H54 (cell line): ENCODE data around the gene VSTM2L.

Source experiments
- DNase-seq: peaks from one replicate; pipeline ENCODE4 v3.0.0; 2011; ENCODE audit warnings: low spot score, mixed read lengths; ENCODE audit not compliant: insufficient read length
- FAIRE-seq: peaks from 3 replicates; lab custom pipeline; 2011; peaks lifted over from hg19 to GRCh38; lab: Jason Lieb, UNC
- POLR2A ChIP-seq: IDR thresholded peaks from 2 replicates; pipeline ENCODE4 v1.6.1; 2011; ENCODE audit warnings: low read depth, mild to moderate bottlenecking, low read length

Gene VSTM2L

GRCh38 chr20:37977786-37978185, 74.9 kb downstream of the VSTM2L start:
- TF ChIP-seq POLR2A: no peak
- no peak for FAIRE-seq
- no peak for DNase-seq

DNA sequence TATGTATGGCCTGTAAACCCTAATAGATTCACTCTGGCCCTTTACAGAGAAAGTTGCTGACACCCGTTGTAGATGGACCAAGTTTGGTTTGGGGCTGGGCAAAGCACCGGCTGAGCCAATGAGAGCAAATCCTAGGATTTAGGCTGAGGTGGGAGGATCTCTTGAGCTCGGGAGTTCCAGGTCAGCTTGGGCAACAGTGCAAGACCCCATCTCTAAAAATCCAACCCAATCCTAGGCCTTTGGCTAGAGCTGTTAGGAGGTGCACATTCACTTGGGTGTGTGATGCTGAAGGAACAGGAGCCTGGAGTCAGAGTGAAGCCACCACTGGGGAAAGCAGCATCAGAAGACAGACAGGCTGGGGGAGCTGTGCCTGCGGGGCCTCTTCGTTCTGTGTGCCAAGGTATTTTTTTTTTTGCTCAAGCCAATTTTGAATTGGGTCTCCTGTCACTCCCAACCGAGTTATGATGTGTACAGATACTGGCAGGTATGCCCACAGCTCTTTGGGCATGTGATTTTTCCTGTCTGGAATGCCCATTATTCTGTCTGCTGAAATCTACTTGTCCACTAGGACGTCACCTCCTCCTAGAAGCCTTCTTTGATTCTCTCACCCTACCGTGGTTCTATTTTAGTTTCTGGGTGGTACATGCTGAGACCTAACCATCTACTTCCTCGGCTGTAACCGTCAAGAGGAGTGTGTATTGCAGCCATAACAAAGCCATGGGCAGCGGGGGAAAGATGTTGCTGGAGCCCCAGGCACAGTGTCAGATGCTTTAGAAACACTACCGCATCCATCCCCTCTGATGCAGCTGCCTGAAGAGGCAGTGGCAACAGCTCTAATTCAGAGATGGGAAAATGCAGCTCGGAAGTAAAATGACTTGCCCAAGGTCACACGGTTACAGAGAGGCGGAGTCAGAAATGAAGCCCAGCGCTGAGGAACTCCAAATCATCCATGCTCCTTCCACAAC, 76.4 kb downstream of the VSTM2L start:
- no peak for FAIRE-seq
- TF ChIP-seq POLR2A: no peak
- DNase-seq: no peak

GRCh38 chr20:37980383-37980782, 77.5 kb downstream of the VSTM2L start:
- DNase-seq (no peak), FAIRE-seq (no peak)
- TF ChIP-seq POLR2A: no peak

- no peak for FAIRE-seq
- no peak for TF ChIP-seq POLR2A
- DNase-seq: no peak
These were observed 77.9 kb downstream of the VSTM2L start for GRCh38 chr20:37980876-37981275.

- no peak for DNase-seq
- no peak for TF ChIP-seq POLR2A
- FAIRE-seq: no peak
These were observed 78.6 kb downstream of the VSTM2L start for GRCh38 chr20:37981568-37981967.

DNA sequence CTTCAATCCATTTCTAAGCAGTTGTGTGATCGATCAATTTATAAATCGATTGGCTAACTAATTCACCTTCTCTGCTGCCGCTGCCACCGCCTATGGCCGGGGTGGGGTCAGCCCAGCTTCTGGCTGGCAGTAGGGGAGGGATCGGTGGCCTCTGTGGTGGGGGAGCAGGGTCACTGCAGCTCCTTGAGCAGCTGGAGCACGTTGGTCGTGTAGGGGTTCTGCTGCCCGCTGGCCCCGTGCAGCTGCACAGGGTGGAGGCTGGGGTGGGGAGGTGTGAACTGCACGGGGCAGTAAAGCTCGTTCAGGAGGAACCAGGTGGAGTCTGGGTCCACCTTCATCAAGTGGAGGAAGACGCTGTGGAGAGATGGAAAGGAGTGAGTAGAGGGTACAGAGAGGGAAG, 80.4 kb downstream of the VSTM2L start:
- FAIRE-seq: no peak
- DNase-seq: no peak
- no peak for TF ChIP-seq POLR2A

DNA sequence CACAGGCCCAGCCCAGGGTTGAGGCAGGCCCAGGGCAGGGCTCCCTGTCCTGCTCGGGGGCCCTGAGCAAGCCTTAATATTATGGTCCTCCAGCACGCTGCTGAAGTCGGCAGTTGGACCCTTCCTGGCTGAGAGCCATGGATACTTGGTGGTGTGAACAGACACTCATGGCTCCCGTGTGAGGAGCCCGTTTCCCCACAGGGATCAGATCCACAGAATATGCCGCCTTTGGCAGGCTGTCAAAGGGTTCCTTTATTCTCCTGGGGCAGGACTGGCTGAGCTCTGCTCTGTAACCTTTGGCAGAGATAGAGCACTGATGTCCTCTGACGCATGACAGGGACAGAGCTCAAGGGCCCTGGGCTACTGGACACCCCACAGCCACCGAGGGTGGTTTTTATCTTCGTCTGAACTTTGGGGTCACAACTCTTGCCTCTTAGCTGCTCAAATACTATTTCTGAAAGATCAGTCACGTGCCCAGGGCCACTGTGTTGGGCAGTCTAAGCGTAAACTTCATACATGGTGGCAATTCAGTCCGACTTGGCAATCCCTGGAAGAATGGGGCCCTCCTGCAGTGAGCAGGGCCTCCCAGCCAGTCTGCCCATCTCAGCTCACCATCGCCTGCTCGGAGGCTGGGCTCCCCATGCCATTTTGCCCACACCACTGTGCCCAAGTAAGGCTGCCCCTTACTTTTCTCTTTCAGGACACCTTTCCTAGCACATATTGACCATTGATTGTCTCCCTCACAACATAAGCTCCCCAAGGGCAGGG, 81.3 kb downstream of the VSTM2L start:
- no peak for TF ChIP-seq POLR2A
- no peak for DNase-seq
- FAIRE-seq: no peak

GRCh38 chr20:37986044-37986858, 83.3 kb downstream of the VSTM2L start:
- FAIRE-seq: no peak

GRCh38 chr20:37986873-37987601, 84.1 kb downstream of the VSTM2L start:
- TF ChIP-seq POLR2A: no peak
- no peak for FAIRE-seq
- DNase-seq: no peak

More at GRCh38 chr20:37986044-37986858, 83.3 kb downstream of the VSTM2L start:
- no peak for DNase-seq
- TF ChIP-seq POLR2A: no peak

- TF ChIP-seq POLR2A: no peak
- DNase-seq (no peak), FAIRE-seq (no peak)
These were observed 84.8 kb downstream of the VSTM2L start for GRCh38 chr20:37987602-37988290.

- no peak for FAIRE-seq
- DNase-seq: no peak
- no peak for TF ChIP-seq POLR2A
These were observed 85.5 kb downstream of the VSTM2L start for GRCh38 chr20:37988306-37988954.
